Fibroblast of the conjunctiva (primary cell): ENCODE measurements around the gene ITGAD.

Experiments
- DNase-seq: peaks from one replicate; pipeline ENCODE4 v3.0.0-alpha.2; 2010; ENCODE audit warnings: low read depth

The ITGAD gene

DNA sequence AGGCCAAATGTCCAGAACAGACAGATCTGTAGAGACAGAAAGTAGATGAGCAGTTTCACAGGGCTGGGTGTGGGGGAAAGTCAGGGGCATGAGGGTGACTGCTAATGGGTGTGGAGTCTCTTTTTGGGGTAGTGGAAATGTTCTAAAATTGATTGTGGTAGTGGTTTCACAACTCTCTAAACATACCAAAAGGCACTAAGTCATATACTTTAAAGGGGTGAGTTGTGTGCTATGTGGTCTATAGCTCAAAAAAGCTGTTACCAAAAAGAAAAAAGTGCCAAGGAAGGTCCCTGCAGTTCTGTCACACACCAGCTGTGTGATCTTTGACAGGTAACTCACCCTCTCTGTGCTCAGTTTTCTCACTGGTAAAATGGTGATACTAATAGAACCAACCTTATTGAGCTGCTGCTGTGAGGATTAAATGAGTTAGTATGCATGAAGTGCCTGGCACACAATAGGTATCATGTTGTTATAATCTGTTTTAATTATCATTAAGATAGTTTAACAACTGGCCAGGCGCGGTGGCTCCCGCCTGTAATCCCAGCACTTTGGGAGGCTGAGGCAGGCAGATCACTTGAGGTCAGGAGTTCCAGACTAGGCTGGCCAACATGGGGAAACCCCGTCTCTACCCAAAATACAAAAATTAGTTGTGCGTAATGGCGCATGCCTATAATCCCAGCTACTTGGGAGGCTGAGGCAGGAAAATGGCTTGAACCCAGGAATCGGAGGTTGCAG, 27.8 kb upstream of the ITGAD start:
- no peak for DNase-seq

GRCh38 chr16:31367853-31368252, 25.3 kb upstream of the ITGAD start:
- DNase-seq = no peak

DNA sequence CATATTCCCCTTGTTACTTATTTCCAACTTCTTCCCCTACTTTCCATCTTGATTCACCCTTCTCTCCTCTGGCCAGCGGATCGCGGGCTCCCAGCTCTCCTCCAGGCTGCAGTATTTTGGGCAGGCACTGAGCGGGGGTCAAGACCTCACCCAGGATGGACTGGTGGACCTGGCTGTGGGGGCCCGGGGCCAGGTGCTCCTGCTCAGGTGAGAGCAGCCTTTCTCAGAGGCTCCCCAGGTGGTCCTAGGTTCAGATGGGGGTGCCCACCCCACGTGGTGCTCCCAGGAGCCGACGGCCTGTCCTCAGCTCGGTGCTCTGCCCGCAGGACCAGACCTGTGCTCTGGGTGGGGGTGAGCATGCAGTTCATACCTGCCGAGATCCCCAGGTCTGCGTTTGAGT, 22.1 kb upstream of the ITGAD start:
- no peak for DNase-seq

DNA sequence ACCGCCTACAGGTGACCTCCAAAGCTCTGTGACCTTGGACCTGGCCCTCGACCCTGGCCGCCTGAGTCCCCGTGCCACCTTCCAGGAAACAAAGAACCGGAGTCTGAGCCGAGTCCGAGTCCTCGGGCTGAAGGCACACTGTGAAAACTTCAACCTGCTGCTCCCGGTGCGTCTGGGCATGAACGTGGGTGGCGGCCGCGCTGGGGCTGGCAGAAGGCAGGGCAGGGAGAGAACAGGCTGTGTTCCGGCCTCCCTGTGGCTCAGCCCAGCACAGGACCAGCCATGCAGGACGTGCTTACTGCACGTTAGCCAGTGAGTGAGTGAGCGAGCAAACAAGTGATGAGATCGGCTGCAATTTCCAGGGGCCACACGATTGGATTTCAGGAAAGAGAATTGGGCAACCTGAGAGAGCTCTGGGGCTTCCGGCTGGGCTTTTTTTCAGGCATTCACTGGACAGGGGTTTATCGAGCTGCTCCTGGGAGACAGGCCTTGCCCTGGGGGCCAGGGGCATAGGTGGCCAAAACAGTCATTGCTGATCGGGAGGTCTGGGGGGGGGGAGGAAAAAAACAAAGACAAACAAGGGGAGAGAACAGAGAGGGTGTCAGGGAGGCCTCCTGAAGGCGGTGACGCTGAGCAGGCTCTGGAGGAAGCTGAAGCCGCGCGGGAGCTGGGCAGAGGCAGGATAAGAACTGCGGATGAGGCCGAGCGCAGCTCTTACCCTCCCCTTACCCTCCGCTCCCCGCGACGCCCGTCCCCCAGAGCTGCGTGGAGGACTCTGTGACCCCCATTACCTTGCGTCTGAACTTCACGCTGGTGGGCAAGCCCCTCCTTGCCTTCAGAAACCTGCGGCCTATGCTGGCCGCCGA, 21.3 kb upstream of the ITGAD start:
- DNase-seq = no peak

DNA sequence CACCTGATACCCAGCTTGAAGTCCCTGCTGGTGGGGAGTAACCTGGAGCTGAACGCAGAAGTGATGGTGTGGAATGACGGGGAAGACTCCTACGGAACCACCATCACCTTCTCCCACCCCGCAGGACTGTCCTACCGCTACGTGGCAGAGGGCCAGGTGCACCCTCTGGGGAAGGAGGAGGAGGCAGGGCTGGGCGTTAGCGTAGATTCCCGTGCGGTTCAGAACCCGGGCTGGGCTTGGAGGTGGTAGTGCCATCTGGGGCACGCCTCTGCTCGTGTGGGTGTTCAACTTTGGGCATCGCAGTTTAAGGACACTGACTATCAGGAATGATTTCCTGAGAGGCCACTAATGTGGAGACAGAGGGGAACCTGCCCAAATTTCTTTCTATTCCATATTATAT, 19.9 kb upstream of the ITGAD start:
- DNase-seq = no peak

GRCh38 chr16:31375231-31375630, 17.9 kb upstream of the ITGAD start:
- DNase-seq = no peak

GRCh38 chr16:31376705-31377104, 16.4 kb upstream of the ITGAD start:
- no peak for DNase-seq

- no peak for DNase-seq
Measured at GRCh38 chr16:31377210-31377903, 15.8 kb upstream of the ITGAD start.

GRCh38 chr16:31380201-31380600, 12.9 kb upstream of the ITGAD start:
- no peak for DNase-seq

DNA sequence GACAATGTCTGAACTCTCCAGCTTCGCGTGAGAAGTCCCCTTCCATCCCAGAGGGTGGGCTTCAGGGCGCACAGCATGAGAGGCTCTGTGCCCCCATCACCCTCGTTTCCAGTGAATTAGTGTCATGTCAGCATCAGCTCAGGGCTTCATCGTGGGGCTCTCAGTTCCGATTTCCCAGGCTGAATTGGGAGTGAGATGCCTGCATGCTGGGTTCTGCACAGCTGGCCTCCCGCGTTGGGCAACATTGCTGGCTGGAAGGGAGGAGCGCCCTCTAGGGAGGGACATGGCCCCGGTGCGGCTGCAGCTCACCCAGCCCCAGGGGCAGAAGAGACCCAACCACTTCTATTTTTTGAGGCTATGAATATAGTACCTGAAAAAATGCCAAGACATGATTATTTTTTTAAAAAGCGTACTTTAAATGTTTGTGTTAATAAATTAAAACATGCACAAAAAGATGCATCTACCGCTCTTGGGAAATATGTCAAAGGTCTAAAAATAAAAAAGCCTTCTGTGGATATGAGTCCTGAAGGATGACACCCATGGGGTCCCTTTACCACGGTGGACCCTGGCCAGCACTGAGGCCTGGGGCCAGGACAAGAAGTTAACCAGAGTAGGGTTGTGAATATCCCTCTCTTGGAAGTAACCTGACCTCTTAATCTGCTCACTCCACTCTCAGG, 10.5 kb upstream of the ITGAD start:
- peak; percentile 12 for DNase-seq

GRCh38 chr16:31385680-31386079, 7.5 kb upstream of the ITGAD start:
- DNase-seq = no peak

DNA sequence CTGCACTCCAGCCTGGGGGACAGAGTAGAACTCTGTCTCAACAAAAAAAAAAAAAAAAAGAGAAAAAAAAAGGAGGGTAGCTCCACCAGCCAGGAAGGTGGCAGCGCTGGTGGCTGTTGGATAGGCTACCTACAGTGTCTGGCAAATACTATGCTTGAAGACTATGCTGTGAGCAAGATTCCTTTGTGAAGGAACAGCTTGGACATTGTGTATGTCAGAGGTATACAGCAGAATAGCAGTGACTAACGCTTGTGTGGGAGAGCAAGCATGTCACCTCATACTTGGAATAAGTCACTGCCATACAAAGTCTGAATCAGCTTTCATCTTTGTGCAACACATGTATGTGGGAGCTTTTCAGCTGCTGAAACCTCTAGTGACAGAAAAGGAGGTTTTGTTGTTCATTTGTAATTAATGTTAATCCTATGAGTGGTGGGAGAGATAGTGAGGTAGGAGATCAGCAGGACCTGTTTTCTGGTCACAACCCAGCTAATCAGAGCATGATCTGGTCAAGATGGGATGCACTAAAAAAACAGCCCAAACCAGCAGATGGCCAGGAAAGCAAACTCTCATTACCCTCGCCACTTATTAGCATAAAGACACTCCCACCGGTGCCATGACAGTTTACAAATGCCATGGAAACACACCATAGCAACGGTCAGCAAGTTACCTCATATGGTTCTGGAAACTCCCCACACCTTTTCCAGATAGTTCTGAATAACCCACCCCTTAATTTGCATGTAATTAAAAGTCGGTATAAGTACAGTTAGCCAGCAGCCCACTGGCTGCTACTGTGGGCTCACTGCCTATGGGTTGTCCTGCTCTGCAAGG, 6.8 kb upstream of the ITGAD start:
- no peak for DNase-seq

DNA sequence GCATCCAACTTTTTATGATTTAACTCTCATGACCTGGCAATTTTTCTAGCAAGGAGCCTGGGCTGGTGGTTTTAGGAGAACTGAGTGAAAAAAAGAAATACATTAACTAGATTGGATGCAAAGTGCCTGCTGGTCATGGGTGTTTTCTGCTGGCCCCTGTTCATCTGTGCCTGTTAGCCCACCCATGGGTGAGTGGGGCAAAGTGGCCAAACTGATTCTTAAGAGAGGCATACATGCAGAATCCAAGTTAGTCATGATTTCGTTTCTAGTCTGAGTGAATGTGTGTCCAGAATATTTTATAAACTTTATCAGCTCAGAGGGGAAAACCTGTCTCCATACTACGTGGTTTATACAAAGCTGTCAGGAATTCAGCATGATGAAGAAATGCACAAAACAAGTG, 4.6 kb upstream of the ITGAD start:
- DNase-seq = no peak

GRCh38 chr16:31390504-31391041, 2.6 kb upstream of the ITGAD start:
- no peak for DNase-seq

- DNase-seq = no peak
Measured at GRCh38 chr16:31395647-31396046, 2.5 kb downstream of the ITGAD start.

DNA sequence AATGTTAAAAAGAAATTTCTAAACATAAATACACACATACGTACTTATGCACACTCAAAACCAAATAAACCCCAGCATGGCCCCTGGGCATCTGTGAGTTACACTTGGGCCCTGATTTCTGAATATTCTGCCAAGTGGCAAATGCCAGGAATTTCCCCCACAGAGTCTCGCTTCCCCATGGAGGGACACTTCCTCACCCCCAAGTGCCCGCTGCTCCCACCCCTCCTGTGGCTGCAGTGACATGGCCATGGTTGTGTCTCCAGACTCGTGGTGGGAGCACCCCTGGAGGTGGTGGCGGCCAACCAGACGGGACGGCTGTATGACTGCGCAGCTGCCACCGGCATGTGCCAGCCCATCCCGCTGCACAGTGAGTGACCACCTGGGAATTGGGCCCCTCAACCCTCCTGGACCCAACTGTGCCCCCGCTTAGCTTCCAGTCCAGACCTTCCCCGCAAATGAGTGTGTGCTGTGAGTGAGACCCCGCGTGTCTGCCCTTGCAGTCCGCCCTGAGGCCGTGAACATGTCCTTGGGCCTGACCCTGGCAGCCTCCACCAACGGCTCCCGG, 4.0 kb downstream of the ITGAD start:
- DNase-seq = no peak

DNA sequence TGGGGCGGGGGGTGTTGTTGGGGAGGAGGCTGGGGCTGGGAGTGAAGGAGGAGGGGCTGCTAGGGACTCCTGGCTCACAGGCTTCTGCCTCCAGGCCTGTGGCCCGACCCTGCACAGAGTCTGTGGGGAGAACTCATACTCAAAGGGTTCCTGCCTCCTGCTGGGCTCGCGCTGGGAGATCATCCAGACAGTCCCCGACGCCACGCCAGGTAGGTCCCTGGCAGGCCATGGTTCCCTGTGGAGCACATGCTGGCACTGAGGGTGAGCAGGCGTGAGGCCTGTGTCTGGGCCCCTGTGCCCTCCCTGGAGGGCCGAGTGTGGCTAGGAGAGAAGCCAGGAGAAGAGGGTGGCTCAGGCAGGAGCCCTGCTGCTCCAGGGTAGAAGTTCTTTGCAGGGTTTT, 4.6 kb downstream of the ITGAD start:
- DNase-seq = no peak

DNA sequence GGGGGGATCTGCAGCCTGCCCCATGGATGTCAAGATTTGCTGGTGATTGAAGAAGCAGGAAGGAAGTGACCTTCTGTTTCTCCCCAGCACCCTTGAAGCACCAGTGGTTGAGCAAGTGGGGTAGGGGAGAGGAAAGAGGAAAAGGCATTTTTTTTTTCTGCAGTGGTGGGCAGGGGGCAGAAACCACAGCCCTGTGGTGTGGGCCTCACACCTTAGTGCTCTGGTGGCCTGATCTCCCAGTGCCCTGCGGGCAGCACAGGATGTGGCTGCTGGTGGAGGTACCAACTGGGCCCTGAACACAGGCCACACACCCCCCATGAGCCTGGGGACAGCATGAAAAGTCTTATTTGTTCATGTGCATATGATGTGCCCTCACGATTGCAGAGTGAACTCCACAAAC, 7.1 kb downstream of the ITGAD start:
- no peak for DNase-seq

DNA sequence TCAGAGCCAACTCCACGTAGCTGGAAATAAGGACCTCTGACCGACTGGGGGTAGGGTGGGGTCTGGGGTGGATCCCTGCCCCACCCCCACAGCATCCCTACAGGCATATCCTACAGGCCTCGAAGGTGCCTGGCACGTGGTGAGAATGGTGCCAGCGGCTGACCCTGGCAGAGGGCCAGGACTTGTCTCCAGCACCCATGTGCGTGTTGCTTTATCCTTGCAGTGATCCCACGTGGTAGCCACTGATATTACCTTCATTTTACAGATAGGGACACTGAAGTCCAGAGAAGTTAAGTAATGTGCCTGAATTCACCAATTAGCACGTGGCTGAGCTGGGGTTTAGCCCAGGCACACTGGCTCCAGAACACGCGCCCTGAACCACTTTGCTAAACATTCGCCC, 8.3 kb downstream of the ITGAD start:
- DNase-seq = no peak

- DNase-seq = no peak
Measured at GRCh38 chr16:31402687-31403086, 9.6 kb downstream of the ITGAD start.
